Effector memory CD4-positive, alpha-beta T cell (primary cell): ENCODE data around the gene RSPH4A.

Experiments
- DNase-seq, 3 donors: peaks; one replicate each; pipeline ENCODE4 v3.0.0-alpha.2; 2020
- H3K27ac ChIP-seq: 2 replicates; pipeline ENCODE4 v1.7.0; 2013; ENCODE audit warnings: mild to moderate bottlenecking, low read length, moderate library complexity; ENCODE audit not compliant: insufficient read depth, poor library complexity, severe bottlenecking
- H3K27me3 ChIP-seq: replicated peaks from 2 replicates; pipeline ENCODE4 v1.7.0; 2013; ENCODE audit warnings: mild to moderate bottlenecking, low read length; ENCODE audit not compliant: insufficient read depth, control insufficient read depth, poor library complexity, severe bottlenecking
- H3K36me3 ChIP-seq: 2 replicates; pipeline ENCODE4 v1.7.0; 2013; ENCODE audit warnings: mild to moderate bottlenecking, low read length, moderate library complexity; ENCODE audit not compliant: control insufficient read depth, insufficient read depth
- H3K4me1 ChIP-seq: 2 replicates; pipeline ENCODE4 v1.7.0; 2013; ENCODE audit warnings: low read length, mild to moderate bottlenecking; ENCODE audit not compliant: control insufficient read depth, insufficient read depth, poor library complexity, severe bottlenecking
- H3K4me3 ChIP-seq: 2 replicates; pipeline ENCODE4 v1.7.0; 2013; ENCODE audit warnings: low read length, low read depth, mild to moderate bottlenecking; ENCODE audit not compliant: insufficient read depth, poor library complexity, severe bottlenecking
- H3K9me3 ChIP-seq: 2 replicates; pipeline ENCODE4 v1.7.0; 2013; ENCODE audit warnings: mild to moderate bottlenecking, low read length, moderate library complexity; ENCODE audit not compliant: control insufficient read depth

RSPH4A gene

DNA sequence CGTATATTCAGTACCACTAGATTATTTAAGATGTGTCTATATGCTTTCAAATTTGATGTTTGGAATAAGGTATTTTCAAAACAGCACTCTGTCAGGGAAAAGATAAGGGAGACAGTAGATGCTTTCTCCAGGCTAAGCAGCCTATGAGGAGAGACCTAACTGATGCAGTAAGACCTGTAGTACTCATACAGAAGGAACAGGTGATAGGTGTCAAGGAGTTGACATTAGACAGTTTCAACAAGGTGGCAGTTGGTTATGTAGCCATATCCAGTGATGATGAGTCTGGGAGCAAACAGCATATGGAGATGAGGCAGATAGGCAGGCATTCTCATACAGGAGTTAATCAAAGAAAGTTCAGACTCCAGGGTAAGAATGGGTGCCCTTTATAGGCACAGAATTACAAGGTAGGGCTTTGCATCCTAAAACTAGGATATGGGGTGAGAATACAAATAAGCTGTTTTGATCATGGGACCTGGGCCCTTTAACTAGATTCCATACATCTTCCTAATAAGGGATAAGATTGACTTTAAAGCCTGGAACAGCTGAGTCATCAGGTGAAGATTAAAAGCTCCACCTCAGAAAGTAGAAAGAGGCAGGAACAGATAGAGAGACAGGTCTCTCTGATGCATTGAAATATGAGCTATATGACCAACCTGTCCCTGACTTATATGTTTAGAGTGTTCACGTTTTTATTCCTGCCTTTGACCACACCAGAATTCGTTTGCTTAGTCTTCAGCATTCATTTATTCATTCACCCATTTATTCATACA lies 7.9 kb downstream of the RSPH4A start:
- Histone ChIP-seq H3K27ac (no peak overlapping the region), H3K9me3 (no peaks in the 10 kb centered on the region), H3K4me1 (no peaks in the 10 kb centered on the region), H3K27me3 (no peaks in the 10 kb centered on the region), H3K4me3 (no peak overlapping the region), H3K36me3 (no peaks in the 10 kb centered on the region)
- DNase-seq: no peak

DNA sequence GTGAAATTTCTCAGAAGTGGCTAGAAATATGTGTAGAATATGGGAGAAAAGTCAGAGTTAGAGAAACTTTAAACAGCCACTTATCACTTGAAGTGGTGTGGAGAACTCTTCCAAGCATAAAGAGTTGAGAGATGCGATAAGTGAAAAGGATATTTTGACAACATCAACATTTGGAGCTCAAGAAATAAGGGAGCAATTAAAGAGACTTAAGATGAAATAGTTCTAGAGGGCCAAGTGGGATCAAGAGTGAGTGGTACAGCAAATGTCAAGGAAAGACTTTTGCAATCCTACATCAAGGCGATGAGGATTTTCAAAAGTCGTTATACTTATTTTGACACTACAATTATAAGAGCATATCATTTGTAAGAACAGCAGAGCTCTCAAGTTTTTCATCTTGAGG lies 9.6 kb downstream of the RSPH4A start:
- Histone ChIP-seq H3K4me1 (no peaks in the 10 kb centered on the region), H3K36me3 (no peaks in the 10 kb centered on the region), H3K9me3 (no peaks in the 10 kb centered on the region), H3K4me3 (no peak overlapping the region), H3K27ac (no peak overlapping the region), H3K27me3 (no peaks in the 10 kb centered on the region)
- DNase-seq: no peak

DNA sequence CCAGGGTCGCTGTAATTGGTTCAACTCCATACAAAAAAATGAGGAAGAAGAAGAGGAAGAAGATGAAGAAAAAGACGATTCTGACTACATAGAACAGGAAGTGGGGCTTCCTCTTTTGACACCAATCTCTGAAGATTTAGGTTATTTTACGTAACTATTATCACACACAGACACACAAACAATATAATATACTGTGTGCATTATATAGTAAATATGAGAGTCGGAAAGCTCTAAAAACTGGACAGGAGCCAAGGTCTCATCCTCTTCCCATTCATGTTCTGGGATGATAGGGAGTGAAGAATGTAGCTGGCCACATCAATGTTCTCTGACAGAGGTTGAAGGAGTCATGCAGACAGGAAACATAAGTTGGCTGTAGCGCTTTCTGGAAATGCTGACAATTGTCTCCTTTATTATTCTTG lies 13.3 kb downstream of the RSPH4A start:
- Histone ChIP-seq H3K9me3 (no peaks in the 10 kb centered on the region), H3K27ac (no peak overlapping the region), H3K4me1 (no peaks in the 10 kb centered on the region), H3K36me3 (peaks cover 4% of the 10 kb centered on the region), H3K27me3 (no peaks in the 10 kb centered on the region), H3K4me3 (no peak overlapping the region)
- DNase-seq: no peak

DNA sequence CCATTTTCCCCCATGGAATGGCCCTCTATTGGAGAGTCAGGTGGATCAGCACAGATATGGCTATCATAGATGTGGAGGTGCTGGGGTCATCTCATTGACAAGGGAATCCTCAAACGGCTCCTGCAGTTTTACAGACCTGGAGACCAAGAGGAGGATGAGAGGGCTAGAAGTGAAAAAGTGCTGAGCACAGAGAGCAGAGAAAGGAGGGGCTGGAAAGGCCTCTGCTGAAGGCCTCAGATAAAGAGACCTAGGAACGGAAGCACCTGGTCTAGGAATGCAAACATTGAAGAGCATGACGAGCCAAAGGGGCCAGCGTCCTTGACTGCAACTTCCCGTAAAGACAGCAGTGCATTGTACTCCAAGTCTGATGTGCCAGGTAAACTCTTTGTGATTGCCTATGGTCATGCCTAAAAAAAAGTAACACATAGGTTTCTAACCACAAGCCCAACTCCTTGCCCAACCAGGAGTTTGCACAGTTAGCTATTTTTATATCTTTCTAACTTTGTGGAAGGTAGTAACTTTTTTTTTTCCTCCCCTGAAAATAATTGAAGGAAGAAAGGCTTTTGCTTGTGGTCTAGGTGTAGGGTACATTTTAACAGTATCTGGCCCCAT lies 15.2 kb downstream of the RSPH4A start:
- Histone ChIP-seq H3K27ac (no peak overlapping the region), H3K9me3 (no peaks in the 10 kb centered on the region), H3K4me1 (no peaks in the 10 kb centered on the region), H3K27me3 (no peaks in the 10 kb centered on the region), H3K4me3 (no peak overlapping the region), H3K36me3 (peaks cover 4% of the 10 kb centered on the region)
- DNase-seq: no peak

DNA sequence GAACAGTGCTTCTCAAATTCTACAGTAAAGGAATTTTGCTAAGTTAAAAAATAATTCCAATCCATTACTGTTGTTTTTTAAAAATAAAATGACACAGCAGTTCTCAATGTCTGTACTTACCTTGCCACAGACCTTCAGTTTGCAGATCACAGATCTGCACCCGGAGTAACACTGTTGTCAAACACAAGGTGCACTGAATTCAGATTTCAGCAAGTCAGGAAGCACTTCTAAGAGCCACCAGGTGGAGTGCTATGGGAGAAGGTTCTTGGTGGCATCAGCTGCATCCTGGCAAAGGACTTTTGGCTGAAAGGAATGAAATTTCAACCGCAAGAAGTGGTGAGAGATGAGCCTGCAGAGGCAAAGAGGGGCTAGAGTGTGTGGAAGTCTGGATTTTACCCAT lies 17.4 kb downstream of the RSPH4A start:
- Histone ChIP-seq H3K27ac (no peak overlapping the region), H3K27me3 (no peaks in the 10 kb centered on the region), H3K36me3 (peaks cover 7% of the 10 kb centered on the region), H3K9me3 (no peaks in the 10 kb centered on the region), H3K4me1 (no peaks in the 10 kb centered on the region), H3K4me3 (no peak overlapping the region)
- DNase-seq: no peak

DNA sequence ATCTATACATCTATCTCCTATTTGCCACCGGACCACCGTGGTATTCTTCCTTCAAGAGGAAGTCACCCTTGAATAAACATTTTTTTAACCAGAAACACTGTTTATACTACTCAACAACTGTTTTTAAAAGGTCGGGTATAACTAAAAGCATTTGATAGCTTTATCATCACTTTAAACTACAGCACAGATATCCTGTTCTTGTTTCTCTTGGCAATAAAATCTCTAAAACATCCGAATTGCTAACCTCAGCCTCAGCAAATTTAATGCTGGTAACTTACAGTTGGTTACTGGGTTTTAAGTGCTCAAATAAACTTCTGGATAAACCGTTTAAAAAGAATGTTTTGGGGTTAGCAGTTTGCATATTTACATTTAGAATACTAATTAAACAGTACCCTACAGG lies 31.9 kb downstream of the RSPH4A start:
- H3K4me3 ChIP-seq: no peak overlapping the region
- no peaks in the 10 kb centered on the region for H3K4me1 ChIP-seq
- no peaks in the 10 kb centered on the region for H3K27me3 ChIP-seq
- no peak overlapping the region for H3K27ac ChIP-seq
- DNase-seq: no peak
- peaks cover 14% of the 10 kb centered on the region for H3K36me3 ChIP-seq
- H3K9me3 ChIP-seq: no peaks in the 10 kb centered on the region

DNA sequence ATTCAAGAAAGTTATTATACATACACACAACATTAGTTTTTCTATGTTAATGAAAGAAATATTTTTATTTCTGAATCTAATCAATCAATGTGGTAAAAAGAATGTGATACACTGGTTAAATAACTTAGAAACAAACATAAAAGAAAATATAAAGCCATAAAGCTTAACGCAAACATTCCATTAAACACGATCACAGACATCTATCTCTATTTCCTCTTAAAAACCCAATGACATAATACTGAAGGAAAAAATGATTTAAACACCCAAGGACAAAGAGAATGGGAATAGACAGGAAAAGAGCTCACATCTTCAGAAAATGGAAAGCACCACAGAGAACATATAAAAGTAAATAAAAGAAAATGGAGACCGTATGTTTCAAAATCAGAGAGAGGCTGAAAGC lies 32.9 kb downstream of the RSPH4A start:
- no peak overlapping the region for H3K4me3 ChIP-seq
- no peak for DNase-seq
- H3K27me3 ChIP-seq: no peaks in the 10 kb centered on the region
- peaks cover 14% of the 10 kb centered on the region for H3K36me3 ChIP-seq
- no peaks in the 10 kb centered on the region for H3K9me3 ChIP-seq
- H3K4me1 ChIP-seq: no peaks in the 10 kb centered on the region
- no peak overlapping the region for H3K27ac ChIP-seq

DNA sequence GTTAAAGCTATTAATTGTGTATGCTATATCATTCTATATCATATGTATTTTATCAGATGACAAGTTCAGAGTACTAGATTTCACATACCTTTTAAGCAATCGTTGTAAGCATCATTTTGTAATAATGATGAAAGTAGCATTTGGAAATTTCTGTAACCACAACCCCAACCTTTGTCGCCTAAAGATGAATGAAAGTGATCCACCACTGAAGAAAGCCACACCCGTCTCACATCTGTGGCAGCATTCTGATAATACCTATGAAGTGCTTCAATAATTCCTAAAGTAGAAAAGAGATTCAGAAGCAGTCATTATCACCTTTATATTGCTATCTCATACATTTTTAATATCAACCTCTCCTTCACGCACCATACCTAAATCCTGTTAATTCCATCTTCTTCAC lies 35.6 kb downstream of the RSPH4A start:
- no peaks in the 10 kb centered on the region for H3K9me3 ChIP-seq
- no peaks in the 10 kb centered on the region for H3K4me1 ChIP-seq
- no peaks in the 10 kb centered on the region for H3K27me3 ChIP-seq
- H3K4me3 ChIP-seq: no peak overlapping the region
- DNase-seq: no peak
- H3K27ac ChIP-seq: no peak overlapping the region
- peaks cover 9% of the 10 kb centered on the region for H3K36me3 ChIP-seq

DNA sequence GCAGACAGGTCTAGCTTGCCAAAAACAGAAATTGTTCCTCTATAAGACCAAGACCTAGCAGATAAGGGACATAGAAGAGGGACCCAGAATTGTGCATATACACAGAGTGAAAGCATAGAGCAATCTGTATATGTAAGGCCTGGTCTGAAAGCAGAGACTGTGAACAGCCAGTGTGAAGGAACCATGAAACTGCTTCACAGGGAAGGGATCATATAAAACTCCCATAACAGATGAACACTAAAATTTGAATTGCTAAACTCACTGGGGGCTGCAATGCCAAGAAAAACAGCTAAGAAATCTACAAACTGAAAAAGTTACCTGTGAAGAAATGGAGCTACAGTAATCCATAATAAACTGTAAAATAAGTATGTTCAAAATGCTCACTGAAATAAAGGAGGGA lies 45.3 kb downstream of the RSPH4A start:
- Histone ChIP-seq H3K4me3 (no peak overlapping the region), H3K27ac (no peak overlapping the region), H3K36me3 (peaks cover 5% of the 10 kb centered on the region), H3K4me1 (peaks cover 3% of the 10 kb centered on the region), H3K27me3 (no peaks in the 10 kb centered on the region), H3K9me3 (no peaks in the 10 kb centered on the region)
- DNase-seq: no peak

DNA sequence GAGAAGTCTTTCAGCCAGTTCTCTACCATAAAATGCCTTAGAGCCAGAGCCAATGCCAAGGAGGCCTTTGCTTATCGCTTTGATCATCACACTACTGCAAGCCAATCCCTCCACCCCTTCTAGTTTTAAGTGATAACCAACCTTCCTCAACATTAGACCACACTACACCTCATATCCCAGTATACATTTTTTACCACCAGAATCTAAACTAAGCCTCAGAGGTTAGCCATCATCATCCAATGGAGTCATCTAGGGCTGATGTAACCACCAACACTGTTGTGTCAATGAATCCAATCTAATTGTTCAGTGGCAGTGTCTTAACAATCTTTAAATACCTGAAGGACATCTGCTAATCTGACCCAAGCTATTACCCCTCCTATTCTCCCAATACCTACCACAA lies 45.9 kb downstream of the RSPH4A start:
- H3K4me1 ChIP-seq: peaks cover 7% of the 10 kb centered on the region
- H3K9me3 ChIP-seq: no peaks in the 10 kb centered on the region
- H3K27ac ChIP-seq: no peak overlapping the region
- DNase-seq: no peak
- peaks cover 5% of the 10 kb centered on the region for H3K36me3 ChIP-seq
- no peaks in the 10 kb centered on the region for H3K27me3 ChIP-seq
- H3K4me3 ChIP-seq: no peak overlapping the region
